GM21447 (cell line): ENCODE data around the gene APOM.

Experiments
- ATAC-seq: cut with Tn5 transposase; IDR thresholded peaks from one replicate; pipeline ENCODE4 v1.9.1; 2021; ENCODE audit not compliant: unreplicated experiment

The APOM gene

GRCh38 chr6:31630177-31630934 lies 25.3 kb upstream of the APOM start:
- ATAC-seq: no peak

- no peak for ATAC-seq
Measured at GRCh38 chr6:31631209-31631608, 24.5 kb upstream of the APOM start.

- no peak for ATAC-seq
Measured at GRCh38 chr6:31631681-31632278, 23.9 kb upstream of the APOM start.

- no peak for ATAC-seq
Measured at GRCh38 chr6:31632279-31632946, 23.3 kb upstream of the APOM start.

GRCh38 chr6:31633447-31633846 lies 22.2 kb upstream of the APOM start:
- no peak for ATAC-seq

- no peak for ATAC-seq
Measured at GRCh38 chr6:31634131-31634530, 21.6 kb upstream of the APOM start.

GRCh38 chr6:31634969-31635575 lies 20.6 kb upstream of the APOM start:
- no peak for ATAC-seq

- no peak for ATAC-seq
Measured at GRCh38 chr6:31636698-31637596, 18.7 kb upstream of the APOM start.

- no peak for ATAC-seq
Measured at GRCh38 chr6:31639043-31639442, 16.7 kb upstream of the APOM start.

GRCh38 chr6:31639449-31639861 lies 16.2 kb upstream of the APOM start:
- no peak for ATAC-seq

GRCh38 chr6:31640612-31641011 lies 15.1 kb upstream of the APOM start:
- ATAC-seq: no peak

- ATAC-seq: no peak
Measured at GRCh38 chr6:31641370-31641769, 14.3 kb upstream of the APOM start.

- ATAC-seq: no peak
Measured at GRCh38 chr6:31642798-31643570, 12.7 kb upstream of the APOM start.

- no peak for ATAC-seq
Measured at GRCh38 chr6:31643818-31644454, 11.8 kb upstream of the APOM start.

- ATAC-seq: no peak
Measured at GRCh38 chr6:31645325-31645724, 10.4 kb upstream of the APOM start.

- peak; percentile 35 for ATAC-seq
Measured at GRCh38 chr6:31651602-31652191, 4.0 kb upstream of the APOM start.

GRCh38 chr6:31652925-31653724 lies 2.6 kb upstream of the APOM start:
- peak; percentile 67 for ATAC-seq

GRCh38 chr6:31654574-31655348 lies 933 bp upstream of the APOM start:
- ATAC-seq: no peak
